Endothelial cell (in vitro differentiated cells): Measurements from ENCODE around the gene TANGO2. TPM values are rescaled to one million over a fixed set of nuclear protein-coding genes. Genes with fewer than 3 reads are reported as not detected.

ENCODE experiments used
- DNase-seq: peaks from one replicate; pipeline ENCODE4 v3.0.0; 2021; ENCODE audit warnings: low spot score
- H3K27ac Mint-ChIP-seq: one replicate; pipeline ENCODE4 v1.8.0; 2021; ENCODE audit warnings: mixed read lengths, inconsistent platforms; ENCODE audit not compliant: unreplicated experiment
- H3K27me3 Mint-ChIP-seq: one replicate; pipeline ENCODE4 v1.8.0; 2021; ENCODE audit warnings: mild to moderate bottlenecking, moderate library complexity, mixed read lengths, inconsistent platforms; ENCODE audit not compliant: unreplicated experiment
- H3K36me3 Mint-ChIP-seq: one replicate; pipeline ENCODE4 v1.8.0; 2021; ENCODE audit warnings: mild to moderate bottlenecking, low read depth, mixed read lengths, inconsistent platforms; ENCODE audit not compliant: unreplicated experiment
- H3K4me1 Mint-ChIP-seq: one replicate; pipeline ENCODE4 v1.8.0; 2021; ENCODE audit warnings: mild to moderate bottlenecking, mixed read lengths, inconsistent platforms; ENCODE audit not compliant: unreplicated experiment
- H3K4me3 Mint-ChIP-seq: one replicate; pipeline ENCODE4 v1.8.0; 2021; ENCODE audit warnings: mild to moderate bottlenecking, mixed read lengths, inconsistent platforms; ENCODE audit not compliant: unreplicated experiment
- H3K9me3 Mint-ChIP-seq: one replicate; pipeline ENCODE4 v1.8.0; 2021; ENCODE audit warnings: mixed read lengths, inconsistent platforms; ENCODE audit not compliant: unreplicated experiment
- total RNA-seq: library from RNA; stranded (reverse); fragmentation: NEBNext Ultra II Directional; extraction: Animal tissue kit (Norgen Biotek cat#: 25700); gene quantifications from one replicate; pipeline ENCODE4 v1.2.1, GENCODE V29; 2021; ENCODE audit not compliant: unreplicated experiment
- TF ChIP-seq, protein P1 (sequence below): fragments of 200-600 bp; sonication (generic); IDR thresholded peaks from one replicate; pipeline ENCODE4 v1.5.0; 2021; ENCODE audit warnings: antibody characterized with exemption; ENCODE audit not compliant: unreplicated experiment

TANGO2 gene
- total RNA-seq, 1 donor from 2014 or later, result 15.3 TPM

DNA sequence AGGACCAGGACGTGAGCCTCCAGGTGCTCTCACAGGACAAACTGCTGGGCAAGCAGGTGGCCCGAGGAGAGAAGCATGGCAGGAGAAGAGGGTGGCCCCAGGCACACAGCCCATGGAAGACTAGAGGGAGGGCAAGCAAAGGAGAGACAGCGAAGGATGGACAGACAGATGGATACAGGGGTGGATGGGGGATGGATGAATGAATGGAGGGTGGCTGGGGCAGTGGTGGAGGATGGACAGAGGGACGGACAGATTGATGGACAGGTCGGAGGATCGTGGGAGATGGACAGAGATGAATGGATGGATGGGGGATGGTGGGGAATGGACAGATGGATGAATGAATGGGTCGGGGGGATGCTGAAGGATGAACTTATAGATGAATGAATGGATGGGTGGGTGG, 27.0 kb upstream of the TANGO2 start:
- Mint-ChIP-seq H3K36me3 (no peaks in the 10 kb centered on the region), H3K27ac (no peak overlapping the region), H3K4me3 (no peak overlapping the region), H3K9me3 (no peaks in the 10 kb centered on the region), H3K4me1 (peaks cover 5% of the 10 kb centered on the region), H3K27me3 (peaks cover 15% of the 10 kb centered on the region)
- DNase-seq, result no peak
- TF ChIP-seq, protein P1, sequence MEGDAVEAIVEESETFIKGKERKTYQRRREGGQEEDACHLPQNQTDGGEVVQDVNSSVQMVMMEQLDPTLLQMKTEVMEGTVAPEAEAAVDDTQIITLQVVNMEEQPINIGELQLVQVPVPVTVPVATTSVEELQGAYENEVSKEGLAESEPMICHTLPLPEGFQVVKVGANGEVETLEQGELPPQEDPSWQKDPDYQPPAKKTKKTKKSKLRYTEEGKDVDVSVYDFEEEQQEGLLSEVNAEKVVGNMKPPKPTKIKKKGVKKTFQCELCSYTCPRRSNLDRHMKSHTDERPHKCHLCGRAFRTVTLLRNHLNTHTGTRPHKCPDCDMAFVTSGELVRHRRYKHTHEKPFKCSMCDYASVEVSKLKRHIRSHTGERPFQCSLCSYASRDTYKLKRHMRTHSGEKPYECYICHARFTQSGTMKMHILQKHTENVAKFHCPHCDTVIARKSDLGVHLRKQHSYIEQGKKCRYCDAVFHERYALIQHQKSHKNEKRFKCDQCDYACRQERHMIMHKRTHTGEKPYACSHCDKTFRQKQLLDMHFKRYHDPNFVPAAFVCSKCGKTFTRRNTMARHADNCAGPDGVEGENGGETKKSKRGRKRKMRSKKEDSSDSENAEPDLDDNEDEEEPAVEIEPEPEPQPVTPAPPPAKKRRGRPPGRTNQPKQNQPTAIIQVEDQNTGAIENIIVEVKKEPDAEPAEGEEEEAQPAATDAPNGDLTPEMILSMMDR, result no peak

DNA sequence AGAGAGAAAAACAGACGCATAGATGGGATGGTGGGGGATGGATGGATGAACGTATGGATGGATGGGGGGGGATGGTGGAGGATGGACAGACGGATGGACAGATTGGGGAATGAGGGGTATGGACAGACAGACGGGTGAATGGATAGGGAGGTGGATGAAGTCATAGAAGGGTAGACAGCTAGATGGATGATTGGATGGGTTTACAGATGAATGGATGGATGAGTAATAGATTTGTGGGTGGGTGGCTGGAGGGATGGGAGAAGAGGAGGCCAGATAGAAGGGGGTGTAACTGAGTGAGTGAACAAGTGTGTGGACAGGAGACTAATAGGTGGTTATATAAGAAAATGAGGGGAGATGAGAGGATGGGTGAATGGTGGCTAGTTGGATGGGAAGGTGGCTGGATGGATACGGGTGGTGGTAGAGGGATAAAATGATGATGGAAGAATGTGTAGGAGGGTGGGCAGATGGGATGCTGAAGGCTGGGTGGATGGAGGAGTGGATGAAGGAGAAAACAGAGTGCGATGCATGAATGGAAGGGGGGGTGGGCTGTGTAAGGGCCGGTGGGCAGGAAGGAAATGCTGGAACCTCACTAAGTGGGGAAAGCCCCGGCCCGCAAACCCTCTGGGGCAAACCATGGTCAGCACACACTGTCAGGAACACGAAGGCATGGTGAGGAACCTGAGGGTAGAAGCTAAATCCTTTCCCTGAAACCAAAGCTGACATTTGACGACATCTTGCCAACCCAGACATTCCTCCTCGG, 25.9 kb upstream of the TANGO2 start:
- DNase-seq, result no peak
- Mint-ChIP-seq H3K36me3 (no peaks in the 10 kb centered on the region), H3K27ac (peak overlapping the region; percentile 57), H3K4me1 (peaks cover 6% of the 10 kb centered on the region), H3K27me3 (peaks cover 11% of the 10 kb centered on the region), H3K9me3 (no peaks in the 10 kb centered on the region), H3K4me3 (no peak overlapping the region)
- TF ChIP-seq, protein P1, result no peak

DNA sequence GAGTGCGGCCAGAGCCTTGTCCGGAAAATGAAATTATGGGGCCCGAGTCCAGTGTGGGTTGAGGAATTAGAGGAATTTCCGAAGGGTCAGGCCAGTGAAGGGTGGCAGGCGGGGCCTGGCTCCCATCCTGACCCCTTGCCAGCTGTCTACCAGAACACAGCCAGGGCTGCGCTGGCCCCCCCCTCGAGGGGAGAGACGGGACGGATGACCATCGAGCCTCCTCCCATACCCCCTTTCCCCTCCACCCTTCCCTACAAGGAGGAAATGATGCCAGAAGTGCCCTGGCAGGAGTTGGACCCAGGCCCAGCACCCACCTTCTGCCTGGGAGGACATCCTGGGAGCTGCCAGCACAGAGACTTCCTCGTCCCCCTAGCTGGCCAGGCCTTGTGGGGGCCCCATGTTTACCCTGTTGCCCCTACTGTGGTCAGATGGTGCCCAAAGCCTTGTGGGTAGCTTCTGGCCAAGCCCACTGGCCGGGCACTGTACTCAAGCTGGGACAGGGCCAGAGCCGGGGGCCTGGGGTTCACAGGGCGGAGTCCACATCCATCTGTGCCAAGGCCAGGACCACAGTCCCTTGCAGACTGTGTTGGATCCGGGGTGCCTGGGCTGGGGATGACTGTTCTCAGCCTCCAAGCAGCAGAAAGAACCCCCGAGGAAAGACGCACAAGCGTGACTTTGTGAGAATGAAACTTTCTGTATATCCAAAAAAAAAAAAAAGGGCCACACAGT, 25.1 kb upstream of the TANGO2 start:
- H3K4me1 Mint-ChIP-seq, result peaks cover 6% of the 10 kb centered on the region
- TF ChIP-seq, protein P1, result no peak

DNA sequence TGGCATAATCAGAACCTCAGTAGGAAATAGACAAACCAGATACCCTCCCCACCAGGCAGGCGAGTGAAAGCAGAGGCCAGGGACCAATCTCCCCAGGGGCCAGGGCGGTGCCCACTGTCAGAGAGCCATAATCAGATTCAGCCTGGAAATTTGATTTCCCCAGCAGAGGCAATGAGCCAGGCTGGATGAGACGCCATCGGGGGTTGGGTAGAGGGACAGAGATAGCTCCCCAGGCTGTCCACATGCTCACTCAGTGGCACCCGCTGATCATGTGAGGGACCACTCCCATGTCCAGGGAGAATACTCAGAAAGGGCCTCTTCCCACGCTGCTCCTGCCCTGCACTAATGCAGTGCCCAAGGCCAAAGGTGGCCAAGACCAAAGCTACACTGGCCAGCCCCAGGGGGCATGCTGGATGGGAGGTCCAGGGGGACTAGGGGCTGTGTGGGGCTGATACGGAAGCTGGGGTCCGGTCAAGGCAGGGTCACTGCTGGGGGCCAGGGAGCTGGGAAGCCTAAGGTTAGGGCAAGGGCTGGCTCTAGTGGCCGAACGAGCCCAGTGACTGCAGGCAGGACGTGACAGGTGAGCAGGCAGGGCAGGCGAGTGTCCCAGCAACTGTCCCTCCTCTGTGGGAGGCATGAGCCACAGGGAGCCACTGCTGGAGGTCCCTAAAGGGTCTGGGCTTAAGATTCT, 24.1 kb upstream of the TANGO2 start:
- Mint-ChIP-seq H3K36me3 (peaks cover 3% of the 10 kb centered on the region), H3K27ac (peak overlapping the region; percentile 52), H3K4me3 (no peak overlapping the region), H3K4me1 (peaks cover 6% of the 10 kb centered on the region), H3K27me3 (peaks cover 11% of the 10 kb centered on the region), H3K9me3 (no peaks in the 10 kb centered on the region)
- DNase-seq, result no peak
- TF ChIP-seq, protein P1, result no peak

More for the DNA sequence above, 25.1 kb upstream of the TANGO2 start:
- peaks cover 11% of the 10 kb centered on the region for H3K27me3 Mint-ChIP-seq
- H3K36me3 Mint-ChIP-seq, result no peaks in the 10 kb centered on the region
- no peak for DNase-seq
- H3K9me3 Mint-ChIP-seq, result no peaks in the 10 kb centered on the region
- H3K27ac Mint-ChIP-seq, result peak overlapping the region; percentile 52
- no peak overlapping the region for H3K4me3 Mint-ChIP-seq
